HT-29 (cell line): ENCODE data around the gene CHST9. TPM values are rescaled to one million over a fixed set of nuclear protein-coding genes. Genes with fewer than 3 reads are reported as not detected.

ENCODE experiments used
- DNase-seq: peaks from one replicate; pipeline ENCODE4 v3.0.0-alpha.2; 2015; ENCODE audit warnings: low spot score
- total RNA-seq: library from RNA; depleted of rRNA; stranded (reverse); fragments of >200 nt; shearing (Covaris generic); gene quantifications from 2 replicates; pipeline ENCODE4 v1.2.3, GENCODE V29; 2014

Gene CHST9
- total RNA-seq, 1 experiment from 2014 or later = not detected

- DNase-seq = no peak
These were observed 319.6 kb downstream of the CHST9 start, which contains the start of gene AQP4 for GRCh38 chr18:26865557-26865956. AQP4 (minus strand) TSS chr18:26865707; CDS start chr18:26865689, 18 bp downstream.

DNA sequence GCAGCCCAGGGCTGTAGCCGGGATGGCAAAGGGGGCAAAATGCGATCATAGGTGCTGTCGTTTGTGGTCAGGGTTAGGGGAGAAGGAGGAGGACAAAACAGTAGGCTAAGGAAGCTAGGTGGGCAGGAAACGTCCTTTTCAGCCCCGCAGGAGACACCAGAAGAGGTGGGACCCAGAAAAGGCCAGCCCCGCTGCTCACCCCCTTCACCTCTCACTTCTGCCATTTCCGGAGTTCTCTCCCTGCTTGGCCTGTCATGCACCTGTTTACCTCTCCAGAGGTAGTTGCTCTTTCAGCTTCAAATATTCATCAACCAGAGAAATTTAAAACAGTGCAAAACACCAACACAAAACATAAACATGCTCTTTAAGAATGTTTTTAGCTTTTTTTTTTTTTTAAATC is 320.4 kb downstream of the CHST9 start:
- DNase-seq = no peak

DNA sequence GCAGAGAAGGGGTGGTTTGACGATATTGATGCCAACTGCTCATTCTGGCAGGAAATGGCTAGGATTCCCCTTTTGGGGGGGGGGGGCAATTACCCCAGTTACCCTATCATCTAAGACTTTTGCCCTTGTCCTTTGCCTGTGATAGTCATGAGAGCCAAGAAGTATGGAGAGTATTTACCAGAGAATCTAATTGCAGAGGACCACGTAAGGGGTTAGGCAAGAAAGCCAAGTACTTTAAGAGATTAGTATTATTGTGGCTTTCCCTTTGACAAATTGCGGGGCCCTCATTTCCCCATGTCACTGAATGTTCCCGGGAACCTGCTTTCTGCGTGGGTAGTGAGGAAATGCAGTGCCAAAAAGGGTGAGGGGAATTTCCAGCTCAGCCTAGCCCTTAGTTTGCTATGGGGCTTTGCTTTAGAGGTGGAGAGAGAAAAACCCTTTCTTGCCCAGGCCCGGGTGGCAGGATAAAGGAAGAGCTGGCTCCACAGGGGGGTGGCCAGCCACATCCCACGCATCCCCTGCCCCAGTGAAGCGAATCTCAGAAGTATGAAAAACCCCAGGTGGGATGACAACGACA is 321.1 kb downstream of the CHST9 start:
- no peak for DNase-seq

- peak; percentile 11 for DNase-seq
These were observed 321.8 kb downstream of the CHST9 start for GRCh38 chr18:26863122-26863879.

DNA sequence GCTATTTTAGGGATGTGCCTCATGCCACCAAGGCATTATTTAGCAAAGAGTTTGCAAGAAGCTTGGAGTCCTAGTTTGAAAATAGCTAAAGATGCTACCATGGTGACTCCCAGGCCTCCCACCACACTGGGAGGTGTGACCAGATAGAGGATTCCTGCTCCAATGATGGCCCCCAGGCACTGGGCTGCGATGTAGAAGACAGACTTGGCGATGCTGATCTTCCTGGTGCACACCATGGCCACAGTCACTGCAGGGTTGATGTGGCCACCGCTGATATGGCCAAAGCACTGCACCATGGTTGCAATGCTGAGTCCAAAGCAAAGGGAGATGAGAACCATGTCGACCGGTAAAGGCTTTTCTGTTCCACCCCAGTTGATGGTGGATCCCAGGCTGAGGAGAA is 323.0 kb downstream of the CHST9 start:
- no peak for DNase-seq
